Measurements from ENCODE around the gene AP4S1. TPM values are rescaled to one million over a fixed set of nuclear protein-coding genes. Genes with fewer than 3 reads are reported as not detected.
A peak's percentile ranks its signal among the peaks of the same experiment; 100 is the strongest.
"Not testable (repeated sequence)": the region's sequence is repeated elsewhere in the genome, so short reads cannot be mapped to it uniquely, and the experiment has no call there.

The AP4S1 gene
- total RNA-seq, 1 donor from 2014 or later, result 4.2 TPM

DNA sequence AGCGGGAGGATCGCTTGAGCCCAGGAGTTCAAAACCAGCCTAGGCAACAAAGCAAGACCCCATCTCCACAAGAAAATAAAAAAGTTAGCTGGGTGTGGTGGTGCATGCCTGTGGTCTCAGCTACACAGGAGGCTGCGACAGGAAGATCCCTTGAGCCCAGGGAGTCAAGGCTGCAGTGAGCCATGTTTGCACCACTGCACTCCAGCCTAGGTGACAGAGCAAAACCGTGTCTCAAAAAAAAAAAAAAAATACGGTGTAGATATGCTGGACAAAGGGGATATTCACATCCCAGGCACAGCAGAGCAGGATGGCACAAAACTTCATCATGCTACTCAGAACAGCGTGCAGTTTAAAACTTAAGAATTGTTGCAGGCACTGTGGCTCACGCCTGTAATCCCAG lies 25.6 kb downstream of the AP4S1 start:
- H3K27me3 ChIP-seq, result no peaks in the 10 kb centered on the region
- H3K4me1 ChIP-seq, result no peaks in the 10 kb centered on the region
- no peaks in the 10 kb centered on the region for H3K36me3 ChIP-seq
- no peak overlapping the region for H3K27ac ChIP-seq
- intact Hi-C loops (cut with DNase I), result no loop called here
- H3K4me3 ChIP-seq, result no peak overlapping the region
- no peak for DNase-seq (ENCODE audit: low spot score in 2 of 2)
- H3K9me3 ChIP-seq, result no peaks in the 10 kb centered on the region
- TF ChIP-seq, protein P1, sequence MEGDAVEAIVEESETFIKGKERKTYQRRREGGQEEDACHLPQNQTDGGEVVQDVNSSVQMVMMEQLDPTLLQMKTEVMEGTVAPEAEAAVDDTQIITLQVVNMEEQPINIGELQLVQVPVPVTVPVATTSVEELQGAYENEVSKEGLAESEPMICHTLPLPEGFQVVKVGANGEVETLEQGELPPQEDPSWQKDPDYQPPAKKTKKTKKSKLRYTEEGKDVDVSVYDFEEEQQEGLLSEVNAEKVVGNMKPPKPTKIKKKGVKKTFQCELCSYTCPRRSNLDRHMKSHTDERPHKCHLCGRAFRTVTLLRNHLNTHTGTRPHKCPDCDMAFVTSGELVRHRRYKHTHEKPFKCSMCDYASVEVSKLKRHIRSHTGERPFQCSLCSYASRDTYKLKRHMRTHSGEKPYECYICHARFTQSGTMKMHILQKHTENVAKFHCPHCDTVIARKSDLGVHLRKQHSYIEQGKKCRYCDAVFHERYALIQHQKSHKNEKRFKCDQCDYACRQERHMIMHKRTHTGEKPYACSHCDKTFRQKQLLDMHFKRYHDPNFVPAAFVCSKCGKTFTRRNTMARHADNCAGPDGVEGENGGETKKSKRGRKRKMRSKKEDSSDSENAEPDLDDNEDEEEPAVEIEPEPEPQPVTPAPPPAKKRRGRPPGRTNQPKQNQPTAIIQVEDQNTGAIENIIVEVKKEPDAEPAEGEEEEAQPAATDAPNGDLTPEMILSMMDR (IDR thresholded peaks at IDR 0.05), result no peak

DNA sequence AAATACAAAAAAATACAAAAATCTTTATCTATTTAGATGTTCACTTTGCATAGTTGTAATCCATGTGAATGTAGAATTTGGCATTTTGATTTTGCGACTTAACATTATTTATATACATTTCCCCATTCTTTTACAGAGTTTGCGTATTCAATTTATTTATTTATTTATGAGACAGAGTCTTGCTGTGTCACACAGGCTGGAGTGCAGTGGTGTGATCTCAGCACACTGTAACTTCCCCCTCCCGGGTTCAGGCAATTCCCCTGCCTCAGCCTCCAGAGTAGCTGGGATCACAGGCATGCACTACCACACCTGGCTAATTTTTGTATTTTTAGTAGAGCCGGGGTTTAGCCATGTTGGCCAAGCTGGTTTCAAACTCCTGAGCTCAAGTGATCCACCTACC lies 26.1 kb downstream of the AP4S1 start:
- Histone ChIP-seq H3K4me3 (no peak overlapping the region), H3K27me3 (no peaks in the 10 kb centered on the region), H3K4me1 (no peaks in the 10 kb centered on the region), H3K9me3 (no peaks in the 10 kb centered on the region), H3K27ac (no peak overlapping the region), H3K36me3 (no peaks in the 10 kb centered on the region)
- intact Hi-C loops (cut with DNase I), result no loop called here
- TF ChIP-seq, protein P1 (IDR thresholded peaks at IDR 0.05), result no peak
- DNase-seq (ENCODE audit: low spot score in 2 of 2), result no peak

DNA sequence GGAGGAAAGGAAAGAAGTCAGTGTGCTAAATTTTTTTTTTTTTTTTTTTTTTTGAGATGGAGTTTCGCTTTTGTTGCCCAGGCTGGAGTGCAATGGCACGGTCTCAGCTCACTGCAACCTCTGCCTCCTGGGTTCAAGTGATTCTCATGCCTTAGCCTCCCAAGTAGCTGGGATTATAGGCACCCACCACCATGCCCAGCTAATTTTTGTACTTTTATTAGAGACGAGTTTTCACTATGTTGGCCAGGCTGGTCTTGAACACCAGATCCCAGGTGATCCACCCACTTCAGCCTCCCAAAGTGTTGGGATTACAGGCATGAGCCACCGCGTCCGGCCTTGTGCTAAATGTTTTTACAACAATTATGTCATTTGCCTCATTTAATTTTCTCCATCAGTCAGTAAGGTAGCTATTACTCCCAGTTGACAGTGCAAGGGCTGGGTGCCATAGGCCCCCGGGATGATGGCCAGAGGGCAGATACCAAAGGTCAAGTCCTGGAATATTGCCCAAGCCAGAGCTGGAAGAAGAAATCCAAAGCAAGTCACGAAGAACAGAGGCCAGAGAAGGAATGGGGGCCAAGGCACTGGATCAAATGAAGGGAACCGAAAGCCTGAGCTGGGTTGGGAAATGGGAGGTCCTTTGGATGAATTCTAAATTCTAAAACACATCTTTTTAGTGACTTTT lies 27.6 kb downstream of the AP4S1 start:
- DNase-seq (ENCODE audit: low spot score in 2 of 2), result peak; percentile 13 to 78

DNA sequence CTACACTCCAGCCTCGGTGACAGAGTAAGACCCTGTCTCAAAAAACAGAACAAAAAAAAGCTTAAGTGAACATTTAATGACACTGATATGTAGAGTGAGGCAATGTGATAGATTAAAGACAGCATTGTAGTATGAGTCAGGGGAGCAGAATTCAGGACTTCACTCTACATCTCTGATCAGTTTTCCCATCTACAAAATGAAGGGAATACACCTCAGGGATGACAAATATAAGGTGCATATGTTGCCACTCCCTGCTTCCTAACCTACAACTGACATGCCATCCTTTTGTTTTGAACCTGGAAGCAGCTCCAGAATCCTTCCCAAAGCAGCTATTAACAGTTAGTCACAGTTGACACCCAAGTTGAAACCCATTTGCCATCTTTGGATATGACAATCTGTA lies 31.6 kb downstream of the AP4S1 start:
- intact Hi-C loops (cut with DNase I), result no loop called here
- Histone ChIP-seq H3K27me3 (no peaks in the 10 kb centered on the region), H3K36me3 (no peaks in the 10 kb centered on the region), H3K27ac (no peak overlapping the region), H3K4me1 (no peaks in the 10 kb centered on the region), H3K9me3 (no peaks in the 10 kb centered on the region), H3K4me3 (no peak overlapping the region)
- TF ChIP-seq, protein P1 (IDR thresholded peaks at IDR 0.05), result no peak
- no peak for DNase-seq (ENCODE audit: low spot score in 2 of 2)

More for the DNA sequence above, 27.6 kb downstream of the AP4S1 start:
- H3K4me1 ChIP-seq; H3K27me3 ChIP-seq; H3K9me3 ChIP-seq; H3K4me3 ChIP-seq; intact Hi-C loops (cut with DNase I); H3K36me3 ChIP-seq: not testable (repeated sequence)
- H3K27ac ChIP-seq, result peak overlapping the region in 1 of 2 donors; percentile 45

DNA sequence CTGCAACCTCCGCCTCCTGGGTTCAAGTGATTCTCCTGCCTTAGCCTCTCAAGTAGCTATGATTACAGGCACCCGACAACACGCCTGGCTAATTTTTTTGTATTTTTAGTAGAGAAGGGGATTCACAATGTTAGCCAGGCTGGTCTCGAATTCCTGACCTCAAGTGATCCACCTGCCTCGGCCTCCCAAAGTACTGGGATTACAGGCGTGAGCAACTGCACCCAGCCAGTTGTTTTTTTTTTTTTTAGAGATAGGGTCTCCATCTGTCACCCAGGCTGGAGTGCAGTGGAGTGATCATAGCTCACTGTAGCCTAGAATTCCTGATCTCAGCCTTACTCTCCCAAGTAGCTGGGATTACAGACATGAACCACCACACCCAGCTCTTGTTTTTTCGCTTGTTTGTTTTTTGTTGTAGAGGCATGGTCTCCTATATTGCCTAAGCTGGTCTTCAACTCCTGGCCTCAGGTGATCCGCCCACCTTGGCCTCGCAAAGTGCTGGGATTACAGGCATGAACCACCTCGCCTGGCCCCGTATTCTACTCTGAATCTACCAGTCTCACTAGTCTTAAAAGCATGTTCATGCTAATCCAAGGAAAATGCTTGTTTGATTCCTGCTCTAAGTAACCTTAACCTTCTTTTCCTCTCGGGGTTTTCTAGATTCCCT lies 32.4 kb downstream of the AP4S1 start:
- TF ChIP-seq, protein P1 (IDR thresholded peaks at IDR 0.05), result no peak
- no peaks in the 10 kb centered on the region for H3K27me3 ChIP-seq
- no peak overlapping the region for H3K4me3 ChIP-seq
- no peaks in the 10 kb centered on the region for H3K9me3 ChIP-seq
- H3K4me1 ChIP-seq, result no peaks in the 10 kb centered on the region
- no peaks in the 10 kb centered on the region for H3K36me3 ChIP-seq
- intact Hi-C loops (cut with DNase I), result no loop called here
- no peak for DNase-seq (ENCODE audit: low spot score in 2 of 2)
- H3K27ac ChIP-seq, result no peak overlapping the region

DNA sequence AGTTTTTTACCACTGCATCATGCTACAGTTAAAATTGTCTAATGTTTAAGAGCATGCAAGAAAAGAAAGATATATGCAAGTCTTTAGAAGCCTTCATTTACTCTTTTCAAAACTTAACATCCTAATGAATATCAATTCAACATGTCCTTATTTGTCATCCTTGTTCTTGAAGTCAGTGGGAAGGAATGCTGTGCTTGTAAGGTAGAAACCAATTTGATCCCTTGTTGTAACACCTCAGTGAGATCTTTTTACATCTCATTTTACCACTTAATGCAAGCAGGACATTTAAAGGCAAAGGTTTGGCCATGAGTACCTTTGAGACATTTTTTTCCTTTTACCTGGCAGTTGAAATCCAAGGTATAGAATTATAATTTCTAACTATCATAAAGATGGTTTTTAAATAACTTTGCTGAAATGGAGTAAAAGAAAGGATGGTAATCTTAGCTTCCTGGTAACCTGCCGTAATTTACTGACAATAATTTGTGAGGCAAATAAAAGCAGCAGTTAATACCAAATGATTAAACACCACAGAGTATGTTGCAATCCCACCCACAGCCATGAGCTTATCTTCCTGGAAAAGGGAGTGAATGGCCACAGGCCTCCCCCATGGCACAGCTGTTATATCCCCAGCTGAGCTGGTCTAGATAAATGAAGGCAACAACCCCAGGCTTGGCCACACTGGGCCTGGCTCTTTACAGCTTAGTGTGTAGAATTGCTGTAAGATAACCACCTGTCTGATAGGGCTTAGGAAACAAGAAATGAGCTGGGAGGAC lies 33.9 kb downstream of the AP4S1 start:
- Histone ChIP-seq H3K27me3 (no peaks in the 10 kb centered on the region), H3K4me1 (no peaks in the 10 kb centered on the region), H3K27ac (no peak overlapping the region), H3K9me3 (no peaks in the 10 kb centered on the region), H3K36me3 (no peaks in the 10 kb centered on the region), H3K4me3 (no peak overlapping the region)
- DNase-seq (ENCODE audit: low spot score in 2 of 2), result no peak
- TF ChIP-seq, protein P1 (IDR thresholded peaks at IDR 0.05), result no peak
- intact Hi-C loops (cut with DNase I), result no loop called here

All from ascending aorta (tissue), 2 donors.